SK-N-SH (cell line): ENCODE measurements around the gene ELMO1.

ENCODE experiments used
- CHD2 ChIP-seq: fragments of 150-350 bp; IDR thresholded peaks from 2 replicates; pipeline ENCODE4 v1.6.1; 2018; ENCODE audit warnings: low read length; ENCODE audit not compliant: partially characterized antibody
- GATA2 ChIP-seq: sonication (generic); formaldehyde crosslinking; IDR thresholded peaks from 2 replicates; pipeline ENCODE4 v1.5.0; 2020; ENCODE audit warnings: mild to moderate bottlenecking, missing genetic modification reagents
- MXI1 ChIP-seq: IDR thresholded peaks from 2 replicates; pipeline ENCODE4 v1.6.1; 2012; ENCODE audit warnings: mild to moderate bottlenecking, low read depth, low read length, improper control_type of control experiment
- NFIC ChIP-seq: IDR thresholded peaks from 2 replicates; pipeline ENCODE4 v1.4.0; 2012; ENCODE audit warnings: borderline replicate concordance
- RAD21 ChIP-seq: IDR thresholded peaks from 2 replicates; pipeline ENCODE4 v1.6.1; 2012; ENCODE audit warnings: mild to moderate bottlenecking, low read length
- RFX5 ChIP-seq: IDR thresholded peaks from 2 replicates; pipeline ENCODE4 v1.6.1; 2012; ENCODE audit warnings: mild to moderate bottlenecking, improper control_type of control experiment, low read length
- SIN3A ChIP-seq: IDR thresholded peaks from 2 replicates; pipeline ENCODE4 v1.6.1; 2012; ENCODE audit warnings: low read depth, mild to moderate bottlenecking, low read length, moderate library complexity, borderline replicate concordance
- USF1 ChIP-seq: IDR thresholded peaks from 2 replicates; pipeline ENCODE4 v1.4.0; 2012; ENCODE audit warnings: low read depth, borderline replicate concordance
- YY1 ChIP-seq: IDR thresholded peaks from 2 replicates; pipeline ENCODE4 v1.4.0; 2012; ENCODE audit warnings: low read depth, mild to moderate bottlenecking
- TF ChIP-seq, protein P1 (sequence below): fragments of 200-600 bp; sonication (generic); IDR thresholded peaks from 2 replicates; pipeline ENCODE4 v1.6.1; 2017; ENCODE audit warnings: antibody characterized with exemption, mild to moderate bottlenecking, moderate library complexity

DNA sequence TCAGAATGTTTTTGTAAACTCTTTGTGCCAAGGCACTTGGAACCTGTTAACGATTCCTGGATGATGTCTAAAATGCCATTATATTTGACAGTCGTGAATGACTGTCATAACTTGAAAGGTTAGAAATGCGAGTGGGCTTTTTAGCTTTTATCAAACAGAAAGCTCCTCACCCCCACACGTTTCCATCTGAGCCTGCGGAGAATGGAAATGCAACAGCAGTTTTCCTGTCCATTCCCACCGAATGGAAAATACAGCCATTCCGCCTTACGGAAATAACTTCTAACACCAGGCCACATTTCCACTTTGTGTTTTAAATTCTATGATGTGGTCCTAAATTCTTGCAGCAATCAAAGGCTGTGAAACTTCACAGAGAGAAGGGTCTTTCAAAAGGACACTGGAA lies 83.8 kb downstream of the ELMO1 start:
- TF ChIP-seq GATA2 (CRISPR knock-in tag) (no peak), RAD21 (no peak), RFX5 (no peak), SIN3A (no peak), CHD2 (no peak), MXI1 (no peak), NFIC (no peak), YY1 (no peak), USF1 (no peak)
- TF ChIP-seq, protein P1, sequence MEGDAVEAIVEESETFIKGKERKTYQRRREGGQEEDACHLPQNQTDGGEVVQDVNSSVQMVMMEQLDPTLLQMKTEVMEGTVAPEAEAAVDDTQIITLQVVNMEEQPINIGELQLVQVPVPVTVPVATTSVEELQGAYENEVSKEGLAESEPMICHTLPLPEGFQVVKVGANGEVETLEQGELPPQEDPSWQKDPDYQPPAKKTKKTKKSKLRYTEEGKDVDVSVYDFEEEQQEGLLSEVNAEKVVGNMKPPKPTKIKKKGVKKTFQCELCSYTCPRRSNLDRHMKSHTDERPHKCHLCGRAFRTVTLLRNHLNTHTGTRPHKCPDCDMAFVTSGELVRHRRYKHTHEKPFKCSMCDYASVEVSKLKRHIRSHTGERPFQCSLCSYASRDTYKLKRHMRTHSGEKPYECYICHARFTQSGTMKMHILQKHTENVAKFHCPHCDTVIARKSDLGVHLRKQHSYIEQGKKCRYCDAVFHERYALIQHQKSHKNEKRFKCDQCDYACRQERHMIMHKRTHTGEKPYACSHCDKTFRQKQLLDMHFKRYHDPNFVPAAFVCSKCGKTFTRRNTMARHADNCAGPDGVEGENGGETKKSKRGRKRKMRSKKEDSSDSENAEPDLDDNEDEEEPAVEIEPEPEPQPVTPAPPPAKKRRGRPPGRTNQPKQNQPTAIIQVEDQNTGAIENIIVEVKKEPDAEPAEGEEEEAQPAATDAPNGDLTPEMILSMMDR: no peak
